D721Med (cell line): ENCODE data around the gene BCAS3.

Source experiments
- DNase-seq: peaks from one replicate; pipeline ENCODE4 v3.0.0; 2011; ENCODE audit warnings: low spot score; ENCODE audit not compliant: insufficient read length
- FAIRE-seq: peaks from 2 replicates; lab custom pipeline; 2011; peaks lifted over from hg19 to GRCh38; lab: Jason Lieb, UNC
- CTCF ChIP-seq: IDR thresholded peaks from 2 replicates; pipeline ENCODE4 v1.5.1; 2012; ENCODE audit warnings: mild to moderate bottlenecking, control low read depth; ENCODE audit not compliant: insufficient read depth; ENCODE audit errors: missing control alignments

BCAS3 gene

GRCh38 chr17:61247439-61247838 is 569.8 kb downstream of the BCAS3 start:
- no peak for TF ChIP-seq CTCF
- DNase-seq = no peak
- FAIRE-seq = no peak

GRCh38 chr17:61248399-61248798 is 570.7 kb downstream of the BCAS3 start:
- DNase-seq (no peak), FAIRE-seq (no peak)
- no peak for TF ChIP-seq CTCF

- DNase-seq (no peak), FAIRE-seq (no peak)
- TF ChIP-seq CTCF = no peak
Observed at GRCh38 chr17:61249649-61250299, 572.1 kb downstream of the BCAS3 start.

DNA sequence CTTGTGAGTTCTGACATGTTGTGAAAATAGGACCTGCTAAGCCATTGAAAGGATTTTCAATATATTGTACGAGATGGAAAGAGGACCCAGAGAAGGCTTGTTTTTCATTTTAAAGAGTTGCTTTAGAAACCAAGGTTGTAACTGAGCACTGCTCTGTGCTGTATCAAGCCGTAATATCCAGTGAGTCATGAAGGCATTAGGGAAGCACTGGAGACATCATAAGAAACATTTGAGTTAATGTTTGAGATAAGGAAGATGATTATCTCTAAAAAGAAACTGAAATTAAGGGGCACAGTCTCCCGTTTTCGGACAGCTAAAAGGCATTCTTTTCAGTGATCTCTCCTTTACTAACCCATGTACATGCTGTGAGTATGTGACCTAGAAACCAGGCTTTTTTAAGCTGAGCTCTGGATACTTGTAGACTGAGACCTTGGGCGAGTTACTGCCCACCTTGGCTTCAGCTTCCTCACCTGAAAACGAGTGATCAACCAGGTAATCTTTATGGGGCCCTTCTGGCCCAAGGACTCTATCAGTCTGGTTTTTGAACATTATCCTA is 572.8 kb downstream of the BCAS3 start:
- DNase-seq = no peak
- TF ChIP-seq CTCF = no peak
- no peak for FAIRE-seq

DNA sequence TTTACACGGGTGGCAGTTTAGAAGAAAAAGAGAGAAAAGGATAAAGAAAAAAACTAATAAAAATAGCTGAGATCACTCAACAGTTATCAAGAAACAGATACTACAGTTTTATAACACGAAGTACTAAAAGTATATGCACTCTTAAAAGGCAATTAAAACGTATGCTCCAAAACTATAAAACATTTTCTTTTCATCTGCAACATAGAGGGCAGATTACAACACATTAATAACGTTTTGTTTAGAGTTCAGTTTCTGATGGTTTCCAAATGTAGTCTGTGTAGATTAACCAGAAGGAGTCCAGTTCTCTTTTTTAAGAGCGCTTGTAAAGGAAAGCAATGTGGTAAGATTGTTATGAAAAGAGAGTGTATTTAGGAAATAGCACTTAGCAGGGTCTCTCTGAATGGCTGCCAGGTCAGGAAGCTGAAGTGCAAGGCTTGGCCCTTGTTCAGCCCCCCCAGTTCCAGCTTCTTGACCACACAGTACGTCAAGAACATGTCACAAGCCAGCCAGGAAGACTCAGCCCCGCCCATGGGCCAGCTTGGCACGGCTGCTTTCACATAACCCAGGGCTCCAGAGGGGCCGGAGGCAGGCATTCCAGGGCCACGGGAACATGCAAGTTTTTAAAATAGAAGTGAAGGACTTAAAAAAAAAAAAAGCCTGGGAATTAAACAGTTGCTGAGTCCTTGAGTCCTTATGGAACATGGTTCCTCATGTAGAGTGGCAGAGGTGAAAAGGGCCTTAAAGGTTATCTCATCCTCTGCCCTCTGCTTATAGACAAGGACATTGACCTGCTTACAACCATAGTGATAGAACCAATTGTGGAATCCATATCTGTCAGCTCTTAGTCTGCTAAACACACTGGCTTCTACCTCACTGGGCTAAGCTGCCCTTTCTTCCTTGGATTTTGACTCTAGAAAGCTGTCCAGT is 574.6 kb downstream of the BCAS3 start:
- no peak for TF ChIP-seq CTCF
- DNase-seq = no peak
- no peak for FAIRE-seq

DNA sequence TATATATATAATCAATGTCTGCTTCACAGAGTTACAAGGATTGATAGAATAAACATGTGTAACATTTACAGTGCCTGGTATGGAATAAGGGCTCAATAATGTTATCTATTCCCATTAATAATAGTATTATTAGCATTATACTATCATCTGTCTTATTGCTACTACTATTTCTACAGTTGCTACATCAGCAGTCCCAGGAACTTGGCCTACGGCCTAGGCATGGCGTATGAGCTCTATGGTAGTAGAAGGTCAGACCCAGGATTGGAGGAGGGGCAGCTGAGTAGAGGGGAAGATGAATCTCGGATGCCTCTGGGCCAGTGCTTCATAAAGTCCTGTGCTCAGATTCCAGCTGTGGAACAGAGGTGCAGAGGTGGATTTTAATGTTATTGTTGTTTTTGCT is 575.7 kb downstream of the BCAS3 start:
- TF ChIP-seq CTCF = no peak
- FAIRE-seq (no peak), DNase-seq (no peak)
